HG03097 (cell line): ENCODE results near the gene LRRC43.

ENCODE experiments used
- ATAC-seq: cut with Tn5 transposase; IDR thresholded peaks from one replicate; pipeline ENCODE4 v1.9.1; 2021; ENCODE audit not compliant: unreplicated experiment, low FRiP score

LRRC43 gene, protein sequence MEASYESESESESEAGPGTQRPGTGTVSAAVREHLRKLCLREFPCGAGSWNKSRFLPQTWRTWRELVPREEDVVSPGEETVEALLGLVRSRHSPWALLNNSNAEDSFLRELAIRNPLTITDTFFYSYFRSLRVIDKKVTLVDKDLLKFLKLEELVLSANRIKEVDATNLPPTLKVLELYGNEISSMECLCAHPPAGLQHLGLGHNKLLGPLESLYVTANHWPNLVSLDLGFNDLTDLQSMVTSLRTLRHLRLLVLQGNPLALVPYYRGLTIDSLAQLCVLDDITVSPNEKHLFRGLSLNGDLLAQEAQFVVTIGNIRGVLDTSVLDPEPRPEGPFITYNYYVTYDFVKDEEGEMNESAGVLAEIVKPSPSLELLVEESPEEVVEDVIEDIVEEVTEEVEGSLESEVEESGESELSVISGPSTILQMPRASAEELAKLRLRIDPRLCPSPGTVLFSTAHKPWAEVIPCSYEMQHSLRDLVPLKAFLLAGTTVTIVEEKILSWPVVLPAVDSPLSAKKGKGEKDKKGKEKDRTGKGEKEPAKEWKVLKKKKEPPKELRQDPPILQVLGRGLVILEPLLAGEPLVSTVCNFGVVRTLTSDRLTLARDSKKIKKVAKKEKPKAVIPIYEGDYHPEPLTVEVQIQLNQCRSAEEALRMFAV

DNA sequence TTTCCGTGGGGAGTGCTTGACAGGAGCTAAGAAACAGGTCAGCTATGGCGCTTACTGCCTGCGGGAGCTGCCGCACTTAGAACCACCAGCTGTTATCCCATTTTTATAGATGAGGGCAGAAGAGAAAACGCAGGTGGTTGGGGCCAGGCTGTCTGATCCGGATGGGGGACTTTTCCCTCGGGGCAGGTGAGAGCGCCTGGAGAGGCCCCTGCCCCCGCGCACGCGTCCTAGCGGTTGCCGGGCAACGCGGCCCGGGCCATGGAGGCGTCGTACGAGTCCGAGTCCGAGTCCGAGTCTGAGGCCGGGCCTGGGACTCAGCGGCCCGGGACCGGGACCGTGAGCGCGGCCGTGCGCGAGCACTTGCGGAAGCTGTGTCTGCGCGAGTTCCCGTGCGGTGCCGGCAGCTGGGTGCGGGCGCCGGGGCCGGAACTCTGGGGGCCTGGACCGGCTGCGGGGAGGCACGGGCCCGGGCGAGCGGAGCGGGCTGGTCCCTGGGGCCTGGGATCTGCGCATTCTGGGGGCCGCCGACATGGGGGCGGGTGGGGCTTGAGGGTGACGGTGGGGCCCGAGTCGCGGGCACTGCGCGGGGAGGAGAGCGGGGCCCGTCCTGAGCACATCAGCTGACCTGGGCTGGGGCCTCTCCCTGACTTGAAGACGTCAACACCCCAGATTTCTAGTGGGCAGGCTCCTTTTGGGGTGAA lies at the start of gene LRRC43:
Gene LRRC43 (plus strand): TSS at position 237 of the 701 bp plus-strand sequence. CDS start 22 bp downstream, at position 259.
- ATAC-seq: no peak

DNA sequence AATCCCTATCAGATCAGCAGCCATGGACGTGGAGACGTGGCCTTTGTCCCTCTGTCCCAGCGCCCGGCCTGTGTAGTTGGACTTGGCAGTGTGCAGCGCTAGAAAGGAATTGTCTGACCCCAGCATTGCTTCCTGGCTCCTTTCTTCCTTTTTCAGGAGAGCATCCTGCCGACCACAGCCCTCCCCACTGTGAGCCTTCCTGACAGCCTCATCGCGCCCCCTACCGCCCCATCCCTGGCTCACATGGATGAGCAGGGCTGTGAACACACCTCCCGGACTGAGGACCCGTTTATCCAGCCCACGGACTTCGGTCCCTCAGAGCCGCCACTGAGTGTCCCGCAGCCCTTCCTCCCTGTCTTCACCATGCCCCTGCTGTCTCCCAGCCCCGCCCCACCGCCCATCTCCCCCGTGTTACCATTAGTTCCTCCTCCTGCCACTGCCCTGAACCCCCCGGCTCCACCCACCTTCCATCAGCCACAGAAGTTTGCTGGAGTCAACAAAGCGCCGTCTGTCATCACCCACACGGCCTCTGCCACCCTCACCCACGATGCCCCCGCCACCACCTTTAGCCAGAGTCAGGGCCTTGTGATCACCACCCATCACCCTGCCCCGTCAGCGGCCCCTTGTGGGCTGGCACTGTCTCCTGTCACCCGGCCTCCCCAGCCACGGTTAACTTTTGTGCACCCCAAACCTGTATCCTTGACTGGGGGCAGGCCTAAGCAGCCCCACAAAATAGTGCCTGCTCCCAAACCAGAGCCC lies 49.6 kb upstream of the LRRC43 start:
- no peak for ATAC-seq

DNA sequence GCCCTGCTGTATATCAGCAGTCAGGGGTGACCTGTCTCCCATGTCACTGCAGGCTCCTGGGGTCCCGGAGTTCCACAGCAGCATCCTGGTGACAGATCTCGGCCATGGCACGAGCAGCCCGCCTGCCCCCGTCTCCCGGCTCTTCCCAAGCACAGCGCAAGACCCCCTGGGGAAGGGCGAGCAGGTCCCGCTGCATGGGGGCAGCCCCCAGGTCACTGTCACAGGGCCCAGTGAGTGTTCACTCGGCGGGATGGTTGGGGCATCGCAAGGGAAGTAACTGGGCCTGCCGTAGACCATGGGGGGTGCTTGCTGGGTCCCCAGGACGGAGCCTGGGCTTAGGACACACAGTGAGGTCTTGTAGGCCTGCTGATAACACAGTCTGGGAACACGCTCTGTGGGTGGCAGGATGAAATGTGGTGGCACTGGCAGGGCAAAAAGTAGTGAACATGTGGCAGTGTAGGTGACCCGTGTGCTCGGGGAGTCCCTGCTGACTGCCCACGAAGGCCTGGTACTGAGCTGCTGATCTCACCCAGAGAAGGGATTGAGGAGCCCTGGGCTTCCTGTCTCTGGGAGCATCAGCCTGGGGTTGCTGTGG lies 47.4 kb upstream of the LRRC43 start:
- ATAC-seq: no peak

DNA sequence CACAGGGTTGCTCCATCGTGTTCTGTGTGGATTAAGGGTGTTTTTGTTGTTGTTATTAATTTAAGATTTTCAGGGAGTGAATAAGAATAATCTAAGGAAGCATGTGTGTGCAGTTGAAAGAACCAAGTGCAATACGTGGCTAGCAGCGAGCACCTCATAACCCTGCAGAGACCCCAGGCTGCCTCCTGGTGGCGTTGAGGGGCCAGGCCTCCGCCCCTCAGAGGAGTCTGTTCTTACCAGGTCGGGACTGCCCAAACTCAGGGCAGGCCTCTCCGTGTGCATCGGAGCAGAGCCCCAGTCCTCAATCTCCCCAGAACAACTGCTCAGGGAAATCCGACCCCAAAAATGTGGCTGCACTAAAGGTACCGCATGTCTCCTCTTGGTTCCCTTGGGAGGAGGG lies 45.7 kb upstream of the LRRC43 start:
- no peak for ATAC-seq

DNA sequence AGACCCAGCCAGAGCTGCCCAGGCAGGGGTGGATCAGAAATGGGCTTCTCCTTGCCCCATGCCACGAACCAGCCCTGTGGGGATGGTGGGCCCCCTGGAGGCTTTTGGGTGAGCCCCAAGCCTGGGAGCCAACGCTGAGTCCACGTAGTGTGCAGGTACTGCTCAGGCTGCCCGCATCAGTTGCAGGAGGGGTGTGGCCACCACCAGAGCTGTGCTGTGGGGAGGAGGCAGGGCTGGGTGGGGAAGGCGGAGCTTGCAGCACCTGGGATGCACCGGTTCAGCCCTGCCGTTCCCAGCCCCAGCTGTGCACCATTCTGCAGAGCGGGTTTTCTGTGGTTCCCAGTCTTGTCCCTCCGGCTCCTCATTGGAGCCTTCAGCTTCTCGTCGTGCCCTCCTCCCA lies 45.2 kb upstream of the LRRC43 start:
- no peak for ATAC-seq

DNA sequence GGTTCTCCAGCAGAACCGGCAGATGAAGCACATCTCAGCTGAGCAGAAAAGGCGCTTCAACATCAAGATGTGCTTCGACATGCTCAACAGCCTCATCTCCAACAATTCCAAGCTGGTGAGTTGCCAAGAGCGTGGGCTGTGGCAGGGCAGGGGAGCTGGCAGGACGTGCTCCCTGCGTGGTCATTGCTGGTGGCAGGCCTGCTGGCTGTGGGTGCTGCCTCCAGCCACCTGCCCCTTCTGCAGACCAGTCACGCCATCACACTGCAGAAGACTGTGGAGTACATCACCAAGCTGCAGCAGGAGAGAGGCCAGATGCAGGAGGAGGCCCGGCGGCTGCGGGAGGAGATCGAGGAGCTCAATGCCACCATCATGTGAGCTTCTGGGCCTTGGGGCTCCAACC lies 44.7 kb upstream of the LRRC43 start:
- ATAC-seq: no peak

DNA sequence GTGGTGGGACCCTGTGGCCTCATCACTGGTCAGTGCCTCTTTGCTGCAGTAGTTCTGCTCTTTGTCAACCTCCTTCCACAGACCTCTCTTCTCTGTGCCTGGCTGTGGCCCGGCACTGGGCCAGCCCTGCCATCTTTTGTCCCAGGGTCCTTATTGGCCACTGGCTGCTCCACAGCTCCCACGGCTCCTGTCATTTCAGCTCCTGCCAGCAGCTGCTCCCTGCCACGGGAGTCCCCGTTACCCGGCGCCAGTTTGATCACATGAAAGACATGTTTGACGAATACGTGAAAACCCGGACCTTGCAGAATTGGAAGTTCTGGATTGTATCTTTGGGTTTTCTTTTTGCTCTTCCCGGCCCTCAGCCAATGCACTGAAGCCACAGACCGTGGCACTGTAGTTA lies 44.3 kb upstream of the LRRC43 start:
- ATAC-seq: no peak

DNA sequence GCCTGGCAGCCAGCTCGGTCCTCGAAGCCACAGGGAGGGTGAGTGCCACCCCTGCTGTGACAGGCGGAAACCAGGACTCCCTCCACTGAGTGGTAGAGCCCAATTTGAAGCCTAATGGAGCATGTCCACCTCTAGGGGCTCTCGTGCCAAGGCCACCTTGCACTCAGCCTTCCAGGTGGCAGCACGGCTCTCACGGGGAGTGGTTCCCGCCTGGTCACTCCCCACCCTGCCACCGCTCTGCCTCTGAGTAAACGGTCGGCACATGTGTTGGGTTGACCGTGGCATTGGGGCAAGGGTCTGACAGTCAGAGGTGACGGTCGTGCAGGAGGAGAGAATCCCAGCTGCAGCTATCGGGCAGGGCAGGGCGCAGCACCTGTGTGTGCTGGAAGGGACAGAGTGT lies 43.7 kb upstream of the LRRC43 start:
- no peak for ATAC-seq

DNA sequence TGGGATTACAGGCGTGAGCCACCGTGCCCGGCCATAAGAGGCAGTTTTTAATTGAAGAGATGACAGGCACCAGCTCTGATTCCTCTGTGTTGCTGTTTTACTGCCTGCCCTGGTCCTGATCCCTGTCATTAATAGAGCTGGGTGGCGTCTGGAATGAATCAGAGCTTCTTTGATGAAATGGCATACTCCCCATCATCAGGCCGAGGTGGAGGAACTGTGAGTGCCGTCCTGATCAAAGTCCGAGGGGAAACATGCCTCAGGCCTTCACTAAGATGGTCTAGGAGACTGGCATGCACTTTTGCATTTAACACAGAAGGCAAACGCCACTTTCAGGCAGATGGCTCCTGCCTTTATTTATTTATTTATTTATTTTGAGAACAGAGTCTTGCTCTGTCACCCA lies 43.0 kb upstream of the LRRC43 start:
- ATAC-seq: no peak

DNA sequence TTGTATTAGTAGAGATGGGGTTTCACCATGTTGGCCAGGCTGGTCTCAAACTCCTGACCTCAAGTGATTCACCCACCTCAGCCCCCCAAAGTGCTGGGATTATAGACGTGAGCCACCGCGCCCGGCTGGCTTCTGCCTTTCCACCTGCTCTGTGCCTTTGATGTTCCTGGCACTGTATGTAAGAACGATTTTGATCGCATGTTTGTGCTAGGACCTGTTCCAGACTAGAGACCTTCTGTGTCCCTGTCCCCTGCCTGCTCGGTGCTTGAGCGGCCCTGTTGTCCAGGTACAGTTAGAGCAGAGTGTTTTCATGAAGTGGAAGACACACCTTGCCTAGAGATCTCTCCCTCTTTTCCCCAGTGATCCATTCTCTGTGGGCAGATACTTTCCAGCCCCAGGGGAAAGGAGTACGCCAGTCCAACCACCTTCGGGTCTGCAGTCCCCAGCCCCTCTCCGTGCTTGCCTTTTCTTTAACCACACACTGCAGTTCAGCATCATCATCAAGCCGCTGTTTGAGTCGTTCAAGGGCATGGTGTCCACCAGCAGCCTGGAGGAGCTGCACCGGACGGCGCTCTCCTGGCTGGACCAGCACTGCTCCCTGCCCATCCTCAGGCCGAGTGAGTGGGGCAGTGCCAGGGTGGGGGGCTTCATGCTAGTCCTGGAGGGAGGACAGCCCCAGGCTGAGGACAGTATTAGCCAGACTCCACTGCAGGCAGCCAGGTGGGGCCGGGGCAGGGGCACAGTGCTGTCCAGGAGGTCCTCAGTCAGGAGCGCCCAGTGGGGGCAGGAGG lies 42.3 kb upstream of the LRRC43 start:
- no peak for ATAC-seq

DNA sequence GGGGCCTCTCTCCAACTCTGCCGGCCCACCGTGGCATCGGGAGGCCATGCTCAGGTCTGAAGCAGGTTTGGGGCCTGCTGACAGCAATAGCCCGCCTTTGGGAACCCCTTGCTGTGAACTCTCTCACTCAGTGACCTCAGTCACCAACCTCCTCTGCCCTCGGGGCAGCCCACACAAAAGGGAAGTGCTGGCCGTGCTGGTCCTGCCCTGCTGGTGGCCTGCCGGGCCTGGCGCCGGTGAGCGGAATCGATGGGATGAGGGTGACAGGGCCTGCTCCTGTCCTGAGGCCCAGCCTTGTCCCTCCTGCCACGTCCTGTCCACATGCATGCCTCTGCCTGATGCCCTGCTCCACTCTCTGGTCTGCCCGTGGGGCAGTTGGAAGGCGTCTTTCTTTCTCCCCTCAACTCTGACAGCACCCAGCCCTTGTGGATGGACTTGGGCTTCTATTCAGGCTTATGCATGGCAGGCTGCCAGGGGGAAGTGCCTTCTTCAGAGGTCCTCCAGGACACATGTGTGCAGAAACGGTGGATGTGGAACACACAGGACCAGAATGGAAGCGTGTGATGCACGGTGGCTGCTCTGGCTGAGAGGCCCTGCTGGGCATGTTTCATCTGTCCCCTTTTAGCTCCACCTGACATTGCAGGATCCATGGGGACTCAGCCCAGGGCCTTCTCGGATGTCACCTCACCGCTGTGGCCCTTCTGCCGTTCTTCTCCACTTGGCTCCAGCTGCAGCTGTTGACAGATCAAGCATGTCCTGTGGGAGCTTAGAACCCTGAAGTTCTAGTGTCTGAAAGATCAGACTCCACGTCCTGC lies 40.8 kb upstream of the LRRC43 start:
- ATAC-seq: no peak

DNA sequence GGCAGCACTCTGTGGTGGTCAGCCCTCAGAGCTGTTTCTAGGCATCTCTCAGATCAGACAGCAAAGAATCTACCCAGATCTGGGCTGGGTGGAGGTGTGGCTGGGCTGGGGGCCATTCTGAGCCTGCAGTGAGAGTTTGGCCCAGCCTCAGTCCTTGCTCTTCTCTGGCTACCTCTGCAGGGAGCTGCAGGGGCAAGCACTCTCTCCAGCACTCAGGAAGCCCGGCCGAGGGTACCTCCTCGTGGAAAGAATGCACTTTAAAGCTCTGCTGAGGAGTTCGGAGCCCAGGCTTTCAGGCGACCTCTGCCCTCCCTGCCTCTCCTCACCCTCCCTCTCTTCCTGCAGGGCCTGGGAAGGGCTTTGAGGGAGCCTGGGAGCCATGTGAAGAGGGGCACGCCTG lies 40.1 kb upstream of the LRRC43 start:
- ATAC-seq: no peak

DNA sequence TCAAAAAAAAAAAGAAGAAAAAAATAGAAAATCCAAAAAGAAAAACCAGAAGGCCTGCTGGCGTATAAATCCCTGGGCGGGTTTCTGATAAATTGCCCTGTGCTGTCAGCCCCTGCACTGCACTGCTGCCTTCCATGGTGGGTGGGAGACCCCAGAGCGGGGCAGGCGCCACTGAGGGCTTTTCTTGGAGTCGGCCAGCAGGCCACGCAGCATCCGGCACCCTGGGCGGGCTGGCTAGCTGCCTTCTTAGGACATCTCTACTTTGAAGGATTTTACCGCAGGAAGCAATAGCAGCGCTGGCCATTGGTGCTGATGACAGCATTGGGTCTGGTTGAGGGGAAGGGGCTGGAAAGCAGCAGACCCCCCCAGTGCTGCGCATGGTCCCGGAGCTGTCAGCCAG lies 38.0 kb upstream of the LRRC43 start:
- ATAC-seq: no peak

DNA sequence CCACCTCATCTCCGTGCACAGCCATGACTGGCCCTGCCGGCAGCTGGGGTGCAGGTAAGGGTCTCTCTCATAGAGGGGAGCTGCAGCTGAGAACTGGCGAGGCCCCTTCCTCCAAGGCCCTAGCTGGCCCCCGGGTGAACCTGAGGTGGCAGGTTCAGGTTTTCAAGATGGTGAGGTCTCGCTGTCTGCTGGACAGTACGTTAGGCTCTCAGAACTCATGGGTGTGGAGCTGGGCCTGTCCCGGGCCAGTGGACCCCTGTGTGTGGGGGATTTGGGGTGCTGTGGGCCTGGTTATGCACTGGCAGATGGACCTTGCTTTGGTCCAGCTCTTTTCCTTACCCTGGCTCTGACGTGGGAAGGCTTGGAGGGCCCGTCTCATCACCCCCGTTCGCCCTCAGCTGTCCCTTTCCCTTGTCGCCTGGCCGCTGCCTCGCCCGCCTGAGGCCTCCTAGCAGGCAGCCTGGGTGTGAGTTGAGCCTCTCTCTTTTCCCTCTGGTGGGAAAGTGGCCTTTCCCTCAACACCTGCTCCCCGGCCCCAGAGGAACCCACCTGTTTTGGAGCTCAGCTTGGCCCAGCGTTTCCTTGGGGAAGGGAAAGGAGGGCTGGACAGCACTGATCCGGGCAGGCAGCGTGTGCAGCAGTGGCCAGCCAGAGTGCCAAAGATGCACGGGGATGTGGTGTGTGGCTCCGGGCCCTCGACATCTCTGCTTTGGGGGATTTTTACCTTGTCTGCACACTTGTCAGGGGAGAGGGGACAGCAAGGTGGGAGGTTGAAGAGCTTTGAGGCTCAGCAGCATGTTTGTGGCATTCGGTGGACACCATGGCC lies 37.2 kb upstream of the LRRC43 start:
- no peak for ATAC-seq

DNA sequence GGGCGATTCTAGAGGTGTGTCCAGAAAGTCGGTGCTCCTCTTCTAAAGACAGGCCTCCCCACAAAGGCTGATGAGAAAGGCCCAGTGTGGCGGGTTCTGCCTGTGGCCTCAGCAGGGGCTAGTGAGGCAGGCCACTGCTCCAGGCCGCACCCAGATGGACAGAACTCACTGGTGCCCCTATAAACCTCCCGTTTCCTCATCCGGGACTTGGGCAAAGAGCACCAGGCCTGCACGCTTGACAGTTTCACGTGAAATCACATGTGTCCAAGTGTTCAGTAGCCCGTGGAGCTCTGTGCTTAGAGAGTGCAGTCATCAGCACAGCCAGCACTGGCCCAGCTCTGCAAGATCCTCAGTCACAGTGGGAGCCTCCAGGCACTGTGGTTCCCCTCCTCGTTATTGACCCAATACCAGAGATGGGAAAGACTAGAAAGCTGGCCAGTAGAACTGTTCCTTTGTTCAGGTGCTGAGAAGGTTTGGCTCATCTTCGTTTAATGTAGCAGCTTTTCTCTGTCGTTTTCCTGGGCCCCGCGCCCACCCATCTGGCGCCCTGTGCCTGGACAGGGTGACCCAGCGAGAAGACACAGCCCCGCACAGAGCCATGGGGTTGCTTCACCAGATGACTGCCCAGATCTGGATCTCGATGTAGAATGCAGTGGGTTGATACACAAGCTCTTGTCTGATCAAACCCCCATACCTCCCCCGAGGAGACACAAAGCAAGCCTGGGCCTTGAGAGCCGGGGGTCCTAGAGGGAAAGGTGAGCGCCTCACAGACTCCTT lies 35.2 kb upstream of the LRRC43 start:
- ATAC-seq: no peak

DNA sequence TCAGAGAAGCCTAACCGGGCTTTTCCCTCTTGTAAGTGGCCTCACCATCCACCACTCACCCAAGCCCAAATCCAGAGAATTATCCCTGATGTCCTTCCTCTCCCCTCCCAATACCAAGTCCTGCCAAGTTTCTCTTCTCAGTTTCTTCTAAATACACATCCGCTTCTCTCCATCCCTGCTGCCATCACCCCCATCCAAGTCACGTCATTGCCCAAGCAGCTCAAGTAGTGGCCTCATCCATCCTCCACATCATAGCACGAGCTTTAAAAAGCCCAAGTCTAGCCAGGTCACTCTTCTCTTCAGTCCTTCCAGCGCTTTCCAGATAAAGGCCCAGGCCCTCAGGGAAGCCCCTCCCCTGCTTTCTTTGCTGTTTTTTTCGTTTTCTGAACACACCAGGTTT lies 34.3 kb upstream of the LRRC43 start:
- no peak for ATAC-seq

DNA sequence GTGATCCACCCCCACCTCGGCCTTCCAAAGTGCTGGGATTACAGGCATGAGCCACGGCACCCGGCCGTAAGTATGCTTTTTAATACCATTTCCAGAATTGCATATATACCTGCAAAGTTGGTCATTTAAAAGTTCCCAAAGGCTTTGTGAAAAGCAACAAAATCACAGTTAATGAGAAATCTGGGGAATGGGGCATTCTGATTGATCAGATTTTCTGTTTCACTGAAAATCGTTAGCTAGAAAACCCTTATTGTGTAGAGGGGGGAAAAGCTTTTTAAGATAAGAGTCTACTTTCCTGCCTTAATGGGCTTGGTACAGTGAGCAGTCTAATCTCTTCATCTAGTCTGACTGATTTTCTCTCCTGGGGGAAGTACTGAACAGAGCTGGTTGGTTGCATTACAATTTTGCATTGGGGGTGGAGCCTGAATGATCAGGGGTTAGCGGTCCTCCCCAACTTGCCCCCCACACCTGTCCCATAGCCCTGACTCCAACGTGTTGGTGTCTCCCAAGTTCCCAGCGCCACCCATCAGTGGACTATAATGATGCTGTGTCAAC lies 32.7 kb upstream of the LRRC43 start:
- ATAC-seq: no peak
